SU-DHL-6 (cell line): ENCODE results near the gene MAPKAPK3.

Experiments
- H2AFZ ChIP-seq: fragments of 200-600 bp; sonication (generic); 2 replicates; pipeline ENCODE4 v1.6.1; 2014; ENCODE audit warnings: low read depth, mild to moderate bottlenecking, moderate library complexity, mixed read lengths, antibody characterized with exemption, low read length; ENCODE audit not compliant: severe bottlenecking
- H3F3A ChIP-seq: fragments of 200-600 bp; shearing (Covaris generic); 2 replicates; pipeline ENCODE4 v1.6.0; 2016; ENCODE audit warnings: antibody characterized with exemption, mild to moderate bottlenecking; ENCODE audit not compliant: insufficient read depth
- H3K27ac ChIP-seq: fragments of 200-600 bp; sonication (generic); 2 replicates; pipeline ENCODE4 v1.5.1; 2016; ENCODE audit warnings: low read depth, mild to moderate bottlenecking, low read length, moderate library complexity, mixed read lengths
- H3K27me3 ChIP-seq: fragments of 200-600 bp; sonication (generic), shearing (Covaris generic); 2 replicates; pipeline ENCODE4 v1.6.0; 2014; ENCODE audit warnings: mild to moderate bottlenecking, low read length
- H3K36me3 ChIP-seq: fragments of 200-600 bp; sonication (generic); 2 replicates; pipeline ENCODE4 v1.6.1; 2014; ENCODE audit warnings: mild to moderate bottlenecking, low read length, mixed read lengths
- H3K4me2 ChIP-seq: fragments of 300-600, 200-600 bp; shearing (Covaris generic), sonication (generic); 2 replicates; pipeline ENCODE4 v1.6.0; 2014; ENCODE audit warnings: low read length, low read depth, mild to moderate bottlenecking; ENCODE audit not compliant: poor library complexity, severe bottlenecking
- H3K4me3 ChIP-seq: fragments of 200-600 bp; sonication (generic); 2 replicates; pipeline ENCODE4 v1.5.1; 2014; ENCODE audit warnings: antibody characterized with exemption, low read length, mild to moderate bottlenecking, mixed read lengths; ENCODE audit not compliant: insufficient read depth, poor library complexity, severe bottlenecking
- H3K79me2 ChIP-seq: fragments of 200-600 bp; sonication (generic); 2 replicates; pipeline ENCODE4 v1.6.1; 2014; ENCODE audit warnings: mild to moderate bottlenecking, low read length, moderate library complexity; ENCODE audit not compliant: insufficient read depth
- H3K9ac ChIP-seq: fragments of 200-600 bp; sonication (generic); 2 replicates; pipeline ENCODE4 v1.7.0; 2014; ENCODE audit warnings: mild to moderate bottlenecking, low read length
- H3K9me2 ChIP-seq: fragments of 200-600 bp; sonication (generic); replicated peaks from 2 replicates; pipeline ENCODE4 v1.6.1; 2014; ENCODE audit warnings: low read length; ENCODE audit not compliant: insufficient read depth
- H3K9me3 ChIP-seq: fragments of 200-600 bp; sonication (generic); 2 replicates; pipeline ENCODE4 v1.6.1; 2014; ENCODE audit warnings: low read length, mixed read lengths; ENCODE audit not compliant: insufficient read depth
- H4K20me1 ChIP-seq: fragments of 200-600 bp; sonication (generic); 2 replicates; pipeline ENCODE4 v1.6.1; 2014; ENCODE audit warnings: low read depth, mild to moderate bottlenecking, antibody characterized with exemption, low read length, moderate library complexity, mixed read lengths
- EZH2phosphoT487 ChIP-seq: fragments of 200-600 bp; sonication (generic), shearing (Covaris generic); conservative IDR thresholded peaks from 2 replicates; pipeline ENCODE4 v1.6.1; 2018; ENCODE audit warnings: mild to moderate bottlenecking, antibody characterized with exemption, low read length, moderate library complexity, mixed read lengths
- TF ChIP-seq, protein P1 (sequence below): fragments of 200-600 bp; sonication (generic); IDR thresholded peaks from one replicate; pipeline ENCODE4 v1.5.1; 2017; ENCODE audit warnings: antibody characterized with exemption, mild to moderate bottlenecking, low read length, moderate library complexity; ENCODE audit not compliant: insufficient read depth, poor library complexity, severe bottlenecking

Gene MAPKAPK3

DNA sequence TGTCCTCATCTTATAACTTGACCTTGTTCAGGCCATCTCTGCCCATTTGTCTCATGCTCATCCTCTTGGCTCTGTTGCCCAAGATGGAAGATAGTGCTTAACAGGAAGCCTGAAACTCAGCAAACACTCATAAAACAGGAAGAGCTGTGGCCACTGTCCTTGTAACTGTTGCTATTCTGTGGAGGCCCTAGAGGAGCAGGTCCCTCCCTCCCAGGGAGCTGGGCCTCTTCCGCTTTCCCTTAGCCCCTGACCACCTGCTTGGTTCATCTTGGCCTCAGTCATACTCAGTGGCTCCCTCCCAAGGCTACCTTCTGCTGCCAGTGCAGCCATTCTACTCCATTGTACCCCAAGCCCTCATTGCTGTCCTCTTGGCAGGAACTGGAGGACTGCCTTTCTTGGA, 3.5 kb downstream of the MAPKAPK3 start:
- H3K9ac ChIP-seq: no peak overlapping the region
- no peaks in the 10 kb centered on the region for H3K36me3 ChIP-seq
- TF ChIP-seq, protein P1, sequence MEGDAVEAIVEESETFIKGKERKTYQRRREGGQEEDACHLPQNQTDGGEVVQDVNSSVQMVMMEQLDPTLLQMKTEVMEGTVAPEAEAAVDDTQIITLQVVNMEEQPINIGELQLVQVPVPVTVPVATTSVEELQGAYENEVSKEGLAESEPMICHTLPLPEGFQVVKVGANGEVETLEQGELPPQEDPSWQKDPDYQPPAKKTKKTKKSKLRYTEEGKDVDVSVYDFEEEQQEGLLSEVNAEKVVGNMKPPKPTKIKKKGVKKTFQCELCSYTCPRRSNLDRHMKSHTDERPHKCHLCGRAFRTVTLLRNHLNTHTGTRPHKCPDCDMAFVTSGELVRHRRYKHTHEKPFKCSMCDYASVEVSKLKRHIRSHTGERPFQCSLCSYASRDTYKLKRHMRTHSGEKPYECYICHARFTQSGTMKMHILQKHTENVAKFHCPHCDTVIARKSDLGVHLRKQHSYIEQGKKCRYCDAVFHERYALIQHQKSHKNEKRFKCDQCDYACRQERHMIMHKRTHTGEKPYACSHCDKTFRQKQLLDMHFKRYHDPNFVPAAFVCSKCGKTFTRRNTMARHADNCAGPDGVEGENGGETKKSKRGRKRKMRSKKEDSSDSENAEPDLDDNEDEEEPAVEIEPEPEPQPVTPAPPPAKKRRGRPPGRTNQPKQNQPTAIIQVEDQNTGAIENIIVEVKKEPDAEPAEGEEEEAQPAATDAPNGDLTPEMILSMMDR: no peak
- no peak for TF ChIP-seq EZH2phosphoT487
- no peak overlapping the region for H2AFZ ChIP-seq
- H3K4me3 ChIP-seq: no peak overlapping the region
- H3K9me3 ChIP-seq: no peaks in the 10 kb centered on the region
- H4K20me1 ChIP-seq: no peaks in the 10 kb centered on the region
- H3K9me2 ChIP-seq: no peaks in the 10 kb centered on the region
- no peak overlapping the region for H3K27ac ChIP-seq
- H3K79me2 ChIP-seq: no peaks in the 10 kb centered on the region
- no peak overlapping the region for H3K4me2 ChIP-seq
- no peaks in the 10 kb centered on the region for H3K27me3 ChIP-seq
- H3F3A ChIP-seq: no peaks in the 10 kb centered on the region

DNA sequence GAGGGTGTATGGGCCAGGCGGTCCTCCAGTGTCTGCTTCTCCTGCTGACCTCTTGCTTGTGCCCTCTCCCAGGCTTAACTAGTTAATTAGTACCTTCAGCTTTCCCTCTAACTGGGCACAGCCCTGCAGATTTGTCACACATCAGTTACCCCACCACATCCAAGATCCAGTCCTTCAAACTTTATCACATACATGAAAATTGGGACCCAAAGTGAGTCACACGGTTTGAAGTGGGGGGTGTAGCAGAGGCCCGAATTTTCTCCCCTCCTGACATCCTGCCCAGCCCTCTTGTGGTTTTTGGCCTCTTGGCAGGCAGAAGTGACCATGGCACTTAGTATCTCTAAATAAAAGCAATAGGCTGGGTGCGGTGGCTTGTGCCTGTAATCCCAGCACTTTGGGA, 3.9 kb downstream of the MAPKAPK3 start:
- Histone ChIP-seq H3K27me3 (no peaks in the 10 kb centered on the region), H3K27ac (no peak overlapping the region), H3K9me2 (no peaks in the 10 kb centered on the region), H3F3A (no peaks in the 10 kb centered on the region), H3K79me2 (no peaks in the 10 kb centered on the region), H3K36me3 (no peaks in the 10 kb centered on the region), H4K20me1 (no peaks in the 10 kb centered on the region), H3K4me3 (no peak overlapping the region), H3K9me3 (no peaks in the 10 kb centered on the region), H2AFZ (no peak overlapping the region), H3K4me2 (no peak overlapping the region), H3K9ac (no peak overlapping the region)
- TF ChIP-seq, protein P1: no peak
- no peak for TF ChIP-seq EZH2phosphoT487

DNA sequence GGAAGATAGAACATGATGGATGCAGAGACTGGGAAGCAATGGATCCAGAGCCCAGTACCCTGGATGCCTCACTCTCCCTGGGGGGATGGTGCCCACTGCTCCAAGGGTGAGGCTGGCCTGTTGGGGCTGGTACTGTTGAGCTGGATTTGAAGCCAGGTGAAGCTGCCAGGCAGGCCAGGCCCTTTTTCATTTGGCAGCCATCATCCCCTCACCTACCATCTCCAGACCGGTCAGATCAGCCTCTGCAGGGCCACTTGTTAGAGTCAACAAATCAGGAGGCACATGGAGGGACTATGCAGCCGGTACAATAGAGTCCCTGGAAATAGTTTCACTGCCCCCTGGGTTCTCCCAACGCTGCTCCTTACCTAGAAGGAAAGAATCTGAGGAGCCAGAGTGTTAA, 5.9 kb downstream of the MAPKAPK3 start:
- Histone ChIP-seq H3K36me3 (no peaks in the 10 kb centered on the region), H3K4me2 (no peak overlapping the region), H3K79me2 (no peaks in the 10 kb centered on the region), H3F3A (no peaks in the 10 kb centered on the region), H4K20me1 (no peaks in the 10 kb centered on the region), H3K27ac (no peak overlapping the region), H2AFZ (no peak overlapping the region), H3K9me3 (no peaks in the 10 kb centered on the region), H3K9me2 (no peaks in the 10 kb centered on the region), H3K4me3 (no peak overlapping the region), H3K27me3 (no peaks in the 10 kb centered on the region), H3K9ac (no peak overlapping the region)
- TF ChIP-seq, protein P1: no peak
- TF ChIP-seq EZH2phosphoT487: no peak
